Astrocyte of the spinal cord (primary cell): ENCODE data around the gene UMODL1.

Experiments used
- DNase-seq: peaks from one replicate; pipeline ENCODE4 v3.0.0; 2011; ENCODE audit warnings: low read depth, low spot score
- H3K4me3 ChIP-seq: 2 replicates; pipeline ENCODE4 v1.5.1; 2011; ENCODE audit warnings: low read depth, mild to moderate bottlenecking, low read length, moderate library complexity
- in situ Hi-C: cut with HindIII; loops from 2 replicates; pipeline ENCODE4 v1.10.0; 2017; ENCODE audit warnings: low sequenced_read_pairs
- TF ChIP-seq, protein P1 (sequence below): IDR thresholded peaks from 2 replicates; pipeline ENCODE4 v1.5.1; 2012; ENCODE audit warnings: low read depth, mild to moderate bottlenecking, low read length, inconsistent platforms

UMODL1 gene

DNA sequence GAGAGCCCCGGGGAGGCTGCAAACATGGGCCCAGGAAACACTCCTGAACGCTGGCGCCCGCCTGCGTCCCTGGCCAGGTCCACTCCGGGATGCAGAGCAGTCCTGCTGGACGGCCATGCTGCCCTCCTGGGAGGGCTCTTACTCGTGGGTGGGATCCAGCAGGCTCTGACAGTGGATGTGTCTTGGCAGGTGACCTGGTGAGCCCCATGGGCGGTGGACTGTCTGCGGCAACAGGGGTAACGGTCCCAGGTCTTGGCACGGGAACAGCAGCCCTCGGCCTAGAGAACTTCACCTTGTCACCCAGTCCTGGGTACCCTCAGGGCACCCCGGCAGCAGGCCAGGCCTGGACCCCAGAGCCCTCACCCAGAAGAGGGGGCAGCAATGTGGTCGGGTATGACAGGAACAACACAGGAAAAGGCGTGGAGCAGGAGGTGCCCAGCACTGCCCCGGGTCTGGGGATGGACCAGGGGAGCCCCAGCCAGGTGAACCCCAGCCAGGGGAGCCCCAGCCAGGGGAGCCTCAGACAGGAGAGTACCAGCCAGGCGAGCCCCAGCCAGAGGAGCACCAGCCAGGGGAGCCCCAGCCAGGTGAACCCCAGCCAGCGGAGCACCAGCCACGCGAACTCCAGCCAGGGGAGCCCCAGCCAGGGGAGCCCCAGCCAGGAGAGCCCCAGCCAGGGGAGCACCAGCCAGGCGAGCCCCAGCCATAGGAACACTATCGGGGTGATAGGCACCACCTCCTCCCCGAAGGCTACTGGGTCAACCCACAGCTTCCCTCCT is 39.8 kb downstream of the UMODL1 start:
- TF ChIP-seq, protein P1, sequence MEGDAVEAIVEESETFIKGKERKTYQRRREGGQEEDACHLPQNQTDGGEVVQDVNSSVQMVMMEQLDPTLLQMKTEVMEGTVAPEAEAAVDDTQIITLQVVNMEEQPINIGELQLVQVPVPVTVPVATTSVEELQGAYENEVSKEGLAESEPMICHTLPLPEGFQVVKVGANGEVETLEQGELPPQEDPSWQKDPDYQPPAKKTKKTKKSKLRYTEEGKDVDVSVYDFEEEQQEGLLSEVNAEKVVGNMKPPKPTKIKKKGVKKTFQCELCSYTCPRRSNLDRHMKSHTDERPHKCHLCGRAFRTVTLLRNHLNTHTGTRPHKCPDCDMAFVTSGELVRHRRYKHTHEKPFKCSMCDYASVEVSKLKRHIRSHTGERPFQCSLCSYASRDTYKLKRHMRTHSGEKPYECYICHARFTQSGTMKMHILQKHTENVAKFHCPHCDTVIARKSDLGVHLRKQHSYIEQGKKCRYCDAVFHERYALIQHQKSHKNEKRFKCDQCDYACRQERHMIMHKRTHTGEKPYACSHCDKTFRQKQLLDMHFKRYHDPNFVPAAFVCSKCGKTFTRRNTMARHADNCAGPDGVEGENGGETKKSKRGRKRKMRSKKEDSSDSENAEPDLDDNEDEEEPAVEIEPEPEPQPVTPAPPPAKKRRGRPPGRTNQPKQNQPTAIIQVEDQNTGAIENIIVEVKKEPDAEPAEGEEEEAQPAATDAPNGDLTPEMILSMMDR: no peak
- DNase-seq: no peak
- no peak overlapping the region for H3K4me3 ChIP-seq
- in situ Hi-C loops: no loop called here

DNA sequence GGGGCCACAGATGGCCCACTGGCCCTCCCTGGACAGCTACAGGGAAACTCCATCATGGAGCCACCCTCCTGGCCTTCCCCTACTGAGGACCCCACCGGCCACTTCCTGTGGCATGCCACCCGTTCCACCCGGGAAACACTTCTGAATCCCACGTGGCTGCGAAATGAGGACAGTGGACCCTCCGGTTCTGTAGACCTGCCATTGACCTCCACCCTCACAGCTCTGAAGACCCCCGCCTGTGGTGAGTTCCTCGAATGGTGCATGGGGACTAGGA is 40.3 kb downstream of the UMODL1 start:
- TF ChIP-seq, protein P1: no peak
- in situ Hi-C loops: no loop called here
- no peak for DNase-seq
- H3K4me3 ChIP-seq: no peak overlapping the region

DNA sequence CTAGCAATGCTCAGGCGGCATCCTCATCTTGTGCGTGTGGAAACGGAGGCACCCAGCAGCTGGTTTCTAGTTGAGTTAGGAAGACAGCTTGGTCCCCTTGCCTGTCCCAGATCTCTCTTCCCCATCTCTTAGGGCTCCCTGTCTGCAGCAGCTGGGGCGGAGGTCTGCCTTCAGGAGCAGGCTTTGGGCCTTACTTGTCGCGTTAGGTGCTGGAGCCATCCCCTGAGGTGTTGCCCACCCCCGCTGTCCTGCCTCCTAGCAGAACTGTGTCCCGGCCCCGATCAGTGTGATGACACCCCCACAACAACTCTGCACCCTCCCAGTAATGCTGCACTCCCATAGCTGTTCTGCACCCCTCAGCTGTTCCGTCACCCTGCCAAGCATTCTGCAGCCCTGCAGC is 40.7 kb downstream of the UMODL1 start:
- TF ChIP-seq, protein P1: no peak
- in situ Hi-C loops: no loop called here
- no peak for DNase-seq
- H3K4me3 ChIP-seq: no peak overlapping the region

DNA sequence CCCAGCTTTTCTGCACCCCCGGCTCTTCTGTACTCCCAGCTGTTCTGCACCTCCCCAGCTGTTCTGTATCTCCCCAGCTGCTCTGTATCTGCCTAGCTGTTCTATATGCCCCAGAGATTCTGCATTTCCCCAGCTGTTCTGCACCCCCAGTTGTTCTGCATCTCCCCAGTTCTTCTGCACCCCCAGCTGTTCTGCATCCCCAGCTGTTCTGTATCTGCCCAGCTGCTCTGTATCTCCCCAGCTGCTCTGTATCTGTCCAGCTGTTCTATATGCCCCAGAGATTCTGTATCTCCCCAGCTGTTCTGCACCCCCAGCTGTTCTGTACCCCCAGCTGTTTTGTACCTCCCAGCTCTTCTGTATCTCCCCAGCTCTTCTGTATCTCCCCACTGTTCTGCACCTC is 41.1 kb downstream of the UMODL1 start:
- in situ Hi-C loops: no loop called here
- no peak for DNase-seq
- H3K4me3 ChIP-seq: no peak overlapping the region
- TF ChIP-seq, protein P1: no peak

DNA sequence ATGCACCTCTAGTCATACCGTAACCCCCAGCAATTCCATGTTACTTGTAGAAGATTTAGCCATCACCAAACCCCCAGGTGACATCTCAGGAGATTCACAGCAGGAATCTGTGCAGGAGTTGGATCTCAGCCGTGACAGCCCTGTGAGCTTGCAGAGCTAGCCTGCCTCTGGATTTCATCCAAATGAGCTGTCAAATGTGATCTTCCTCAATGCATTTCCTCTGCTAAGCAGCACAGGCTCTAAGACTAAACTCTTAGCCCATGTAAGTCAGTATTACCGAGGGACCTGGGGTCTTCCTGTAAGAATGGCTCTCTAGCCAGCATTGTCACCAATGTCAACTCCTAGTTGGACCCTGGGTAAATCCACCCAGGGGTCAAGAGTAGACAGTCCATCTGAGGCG is 41.7 kb downstream of the UMODL1 start:
- peak; percentile 19 for DNase-seq
- in situ Hi-C loops: no loop called here
- TF ChIP-seq, protein P1: no peak

DNA sequence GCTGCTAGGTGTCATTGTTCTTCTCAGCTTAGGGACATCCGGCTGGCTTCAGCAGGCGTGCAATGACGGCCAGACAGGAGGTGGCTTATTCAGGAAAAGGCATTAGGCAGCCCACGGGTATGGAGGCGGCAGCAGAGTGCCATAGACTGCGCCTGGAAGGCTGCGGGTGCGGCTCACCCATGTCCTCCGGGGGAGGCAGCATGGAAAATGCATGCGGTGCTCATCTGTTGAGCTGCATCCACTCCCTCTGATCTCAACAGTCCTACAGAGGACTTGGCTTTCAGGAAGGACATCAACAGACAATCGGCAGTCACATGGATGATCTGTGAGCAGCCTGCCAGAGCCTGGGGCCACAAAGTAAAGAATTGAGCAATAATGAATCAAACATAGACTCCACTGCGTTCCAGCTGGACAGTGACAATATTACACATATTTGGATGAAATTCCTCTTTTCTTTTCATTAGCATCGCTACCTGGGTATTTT is 42.9 kb downstream of the UMODL1 start:
- H3K4me3 ChIP-seq: no peak overlapping the region
- in situ Hi-C loops: no loop called here
- DNase-seq: no peak
- TF ChIP-seq, protein P1: no peak

More for the DNA sequence above, 41.7 kb downstream of the UMODL1 start:
- H3K4me3 ChIP-seq: no peak overlapping the region
